Midbrain (tissue), 1 donor: Measurements from ENCODE around the gene PCDHB8.
"Not testable (repeated sequence)": the region's sequence is repeated elsewhere in the genome, so short reads cannot be mapped to it uniquely, and the experiment has no call there.

ENCODE experiments used
- DNase-seq: peaks from one replicate; lab custom pipeline; 2025; lab: John Stamatoyannopoulos, UW

Gene PCDHB8

DNA sequence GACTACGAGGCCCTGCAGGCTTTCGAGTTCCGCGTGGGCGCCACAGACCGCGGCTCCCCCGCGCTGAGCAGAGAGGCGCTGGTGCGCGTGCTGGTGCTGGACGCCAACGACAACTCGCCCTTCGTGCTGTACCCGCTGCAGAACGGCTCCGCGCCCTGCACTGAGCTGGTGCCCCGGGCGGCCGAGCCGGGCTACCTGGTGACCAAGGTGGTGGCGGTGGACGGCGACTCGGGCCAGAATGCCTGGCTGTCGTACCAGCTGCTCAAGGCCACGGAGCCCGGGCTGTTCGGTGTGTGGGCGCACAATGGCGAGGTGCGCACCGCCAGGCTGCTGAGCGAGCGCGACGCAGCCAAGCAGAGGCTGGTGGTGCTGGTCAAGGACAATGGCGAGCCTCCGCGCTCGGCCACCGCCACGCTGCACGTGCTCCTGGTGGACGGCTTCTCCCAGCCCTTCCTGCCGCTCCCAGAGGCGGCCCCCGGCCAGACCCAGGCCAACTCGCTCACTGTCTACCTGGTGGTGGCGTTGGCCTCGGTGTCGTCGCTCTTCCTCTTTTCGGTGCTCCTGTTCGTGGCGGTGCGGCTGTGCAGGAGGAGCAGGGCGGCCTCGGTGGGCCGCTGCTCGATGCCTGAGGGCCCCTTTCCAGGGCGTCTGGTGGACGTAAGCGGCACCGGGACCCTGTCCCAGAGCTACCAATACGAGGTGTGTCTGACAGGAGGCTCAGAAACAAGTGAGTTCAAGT is 6.7 kb downstream of the PCDHB8 start:
- DNase-seq = not testable (repeated sequence)

GRCh38 chr5:141186897-141187512 is 9.4 kb downstream of the PCDHB8 start, which contains the start of gene PCDHB9:
Gene PCDHB9 (plus strand): TSS chr5:141187161. CDS start chr5:141187319, 158 bp downstream.
- peak; percentile 11 for DNase-seq

DNA sequence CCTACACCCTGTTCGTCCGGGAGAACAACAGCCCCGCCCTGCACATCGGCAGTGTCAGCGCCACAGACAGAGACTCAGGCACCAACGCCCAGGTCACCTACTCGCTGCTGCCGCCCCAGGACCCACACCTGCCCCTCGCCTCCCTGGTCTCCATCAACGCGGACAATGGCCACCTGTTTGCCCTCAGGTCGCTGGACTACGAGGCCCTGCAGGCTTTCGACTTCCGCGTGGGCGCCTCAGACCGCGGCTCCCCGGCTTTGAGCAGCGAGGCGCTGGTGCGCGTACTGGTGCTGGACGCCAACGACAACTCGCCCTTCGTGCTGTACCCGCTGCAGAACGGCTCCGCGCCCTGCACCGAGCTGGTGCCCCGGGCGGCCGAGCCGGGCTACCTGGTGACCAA is 11.1 kb downstream of the PCDHB8 start:
- DNase-seq = not testable (repeated sequence)

DNA sequence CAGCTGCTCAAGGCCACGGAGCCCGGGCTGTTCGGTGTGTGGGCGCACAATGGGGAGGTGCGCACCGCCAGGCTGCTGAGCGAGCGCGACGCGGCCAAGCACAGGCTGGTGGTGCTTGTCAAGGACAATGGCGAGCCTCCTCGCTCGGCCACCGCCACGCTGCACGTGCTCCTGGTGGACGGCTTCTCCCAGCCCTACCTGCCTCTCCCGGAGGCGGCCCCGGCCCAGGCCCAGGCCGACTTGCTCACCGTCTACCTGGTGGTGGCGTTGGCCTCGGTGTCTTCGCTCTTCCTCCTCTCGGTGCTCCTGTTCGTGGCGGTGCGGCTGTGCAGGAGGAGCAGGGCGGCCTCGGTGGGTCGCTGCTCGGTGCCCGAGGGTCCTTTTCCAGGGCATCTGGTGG is 11.5 kb downstream of the PCDHB8 start:
- DNase-seq = not testable (repeated sequence)

- peak; percentile 8 for DNase-seq
These were observed 14.6 kb downstream of the PCDHB8 start, which contains the start of gene PCDHB10 for GRCh38 chr5:141192110-141192725. Gene PCDHB10 (plus strand): TSS chr5:141192353. CDS start chr5:141192553, 200 bp downstream.

DNA sequence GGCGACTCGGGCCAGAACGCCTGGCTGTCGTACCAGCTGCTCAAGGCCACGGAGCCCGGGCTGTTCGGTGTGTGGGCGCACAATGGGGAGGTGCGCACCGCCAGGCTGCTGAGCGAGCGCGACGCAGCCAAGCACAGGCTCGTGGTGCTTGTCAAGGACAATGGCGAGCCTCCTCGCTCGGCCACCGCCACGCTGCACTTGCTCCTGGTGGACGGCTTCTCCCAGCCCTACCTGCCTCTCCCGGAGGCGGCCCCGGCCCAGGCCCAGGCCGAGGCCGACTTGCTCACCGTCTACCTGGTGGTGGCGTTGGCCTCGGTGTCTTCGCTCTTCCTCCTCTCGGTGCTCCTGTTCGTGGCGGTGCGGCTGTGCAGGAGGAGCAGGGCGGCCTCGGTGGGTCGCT is 16.7 kb downstream of the PCDHB8 start:
- not testable (repeated sequence) for DNase-seq

DNA sequence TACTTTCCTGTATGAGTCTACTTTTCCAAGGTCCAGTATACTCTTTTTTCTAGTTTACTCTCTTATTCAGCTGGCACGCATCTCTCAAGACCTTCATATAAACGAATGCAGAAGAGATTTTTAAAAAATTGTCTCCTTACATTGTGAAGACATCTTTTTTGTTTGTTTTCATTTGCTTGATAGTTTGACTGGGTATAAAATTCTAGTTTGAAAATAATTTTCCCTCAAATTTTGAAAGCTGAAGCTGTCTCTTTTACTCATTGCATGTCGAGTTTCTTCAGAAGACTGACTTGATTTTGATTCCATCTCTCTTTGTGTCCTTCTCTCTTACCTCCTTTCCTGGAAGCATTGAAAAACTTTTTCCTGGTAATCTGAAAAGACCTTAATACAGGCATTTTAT is 18.8 kb downstream of the PCDHB8 start:
- DNase-seq = no peak

DNA sequence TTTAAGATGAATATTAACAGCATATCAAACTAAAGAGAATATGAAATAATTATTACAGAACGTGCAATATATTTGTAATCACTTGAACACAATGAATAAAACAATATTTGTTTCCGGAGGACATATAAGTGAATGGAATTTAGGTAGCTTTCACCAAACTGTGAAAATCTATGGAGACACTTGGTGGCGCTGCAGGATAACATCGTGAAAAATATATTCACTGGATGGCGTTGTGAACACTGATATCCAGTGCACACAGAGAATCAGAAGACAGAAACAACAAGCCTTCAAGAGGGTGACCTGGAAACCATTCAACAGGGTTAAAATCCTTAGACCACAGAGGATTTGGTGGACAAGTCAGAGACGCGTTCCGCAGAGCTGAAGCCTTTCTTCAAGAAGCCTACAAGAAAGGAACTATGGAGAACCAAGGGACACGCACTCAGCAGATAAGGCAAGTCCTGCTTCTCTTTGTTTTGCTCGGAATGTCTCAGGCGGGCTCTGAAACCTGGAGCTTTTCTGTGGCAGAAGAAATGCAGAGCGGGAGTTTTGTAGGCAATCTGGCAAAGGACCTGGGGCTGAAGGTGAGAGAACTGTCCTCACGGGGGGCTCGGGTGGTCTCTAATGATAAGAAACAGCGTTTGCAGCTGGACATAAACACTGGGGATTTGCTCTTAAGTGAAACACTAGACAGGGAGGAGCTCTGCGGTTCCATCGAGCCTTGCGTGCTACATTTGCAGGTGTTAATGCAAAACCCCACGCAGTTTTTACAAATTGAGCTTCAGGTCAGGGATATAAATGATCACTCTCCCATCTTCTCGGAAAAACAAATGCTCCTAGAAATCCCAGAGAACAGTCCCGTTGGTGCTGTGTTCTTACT is 22.0 kb downstream of the PCDHB8 start, which contains the start of gene PCDHB11:
TSS of gene PCDHB11 (plus strand) at position 269 of the 877 bp plus-strand sequence. CDS start at position 417, 148 bp downstream.
- no peak for DNase-seq

- not testable (repeated sequence) for DNase-seq
These were observed 23.5 kb downstream of the PCDHB8 start for GRCh38 chr5:141201126-141201525.

GRCh38 chr5:141201646-141202045 is 24.1 kb downstream of the PCDHB8 start:
- DNase-seq = not testable (repeated sequence)

GRCh38 chr5:141208478-141208877 is 30.9 kb downstream of the PCDHB8 start, which contains the start of gene PCDHB12:
Gene PCDHB12 (plus strand): TSS chr5:141208719. CDS start chr5:141208908, 189 bp downstream.
- DNase-seq = peak; percentile 4

DNA sequence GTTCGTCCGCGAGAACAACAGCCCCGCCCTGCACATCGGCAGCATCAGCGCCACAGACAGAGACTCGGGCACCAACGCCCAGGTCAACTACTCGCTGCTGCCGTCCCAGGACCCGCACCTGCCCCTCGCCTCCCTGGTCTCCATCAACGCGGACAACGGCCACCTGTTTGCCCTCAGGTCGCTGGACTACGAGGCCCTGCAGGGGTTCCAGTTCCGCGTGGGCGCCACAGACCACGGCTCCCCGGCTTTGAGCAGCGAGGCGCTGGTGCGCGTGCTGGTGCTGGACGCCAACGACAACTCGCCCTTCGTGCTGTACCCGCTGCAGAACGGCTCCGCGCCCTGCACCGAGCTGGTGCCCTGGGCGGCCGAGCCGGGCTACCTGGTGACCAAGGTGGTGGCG is 32.7 kb downstream of the PCDHB8 start:
- DNase-seq = not testable (repeated sequence)

DNA sequence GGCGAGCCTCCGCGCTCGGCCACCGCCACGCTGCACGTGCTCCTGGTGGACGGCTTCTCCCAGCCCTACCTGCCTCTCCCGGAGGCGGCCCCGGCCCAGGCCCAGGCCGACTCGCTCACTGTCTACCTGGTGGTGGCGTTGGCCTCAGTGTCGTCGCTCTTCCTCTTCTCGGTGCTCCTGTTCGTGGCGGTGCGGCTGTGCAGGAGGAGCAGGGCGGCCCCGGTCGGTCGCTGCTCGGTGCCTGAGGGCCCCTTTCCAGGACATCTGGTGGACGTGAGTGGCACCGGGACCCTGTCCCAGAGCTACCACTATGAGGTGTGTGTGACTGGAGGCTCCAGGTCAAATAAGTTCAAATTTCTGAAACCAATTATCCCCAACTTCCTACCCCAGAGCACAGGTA is 33.3 kb downstream of the PCDHB8 start:
- DNase-seq = not testable (repeated sequence)

DNA sequence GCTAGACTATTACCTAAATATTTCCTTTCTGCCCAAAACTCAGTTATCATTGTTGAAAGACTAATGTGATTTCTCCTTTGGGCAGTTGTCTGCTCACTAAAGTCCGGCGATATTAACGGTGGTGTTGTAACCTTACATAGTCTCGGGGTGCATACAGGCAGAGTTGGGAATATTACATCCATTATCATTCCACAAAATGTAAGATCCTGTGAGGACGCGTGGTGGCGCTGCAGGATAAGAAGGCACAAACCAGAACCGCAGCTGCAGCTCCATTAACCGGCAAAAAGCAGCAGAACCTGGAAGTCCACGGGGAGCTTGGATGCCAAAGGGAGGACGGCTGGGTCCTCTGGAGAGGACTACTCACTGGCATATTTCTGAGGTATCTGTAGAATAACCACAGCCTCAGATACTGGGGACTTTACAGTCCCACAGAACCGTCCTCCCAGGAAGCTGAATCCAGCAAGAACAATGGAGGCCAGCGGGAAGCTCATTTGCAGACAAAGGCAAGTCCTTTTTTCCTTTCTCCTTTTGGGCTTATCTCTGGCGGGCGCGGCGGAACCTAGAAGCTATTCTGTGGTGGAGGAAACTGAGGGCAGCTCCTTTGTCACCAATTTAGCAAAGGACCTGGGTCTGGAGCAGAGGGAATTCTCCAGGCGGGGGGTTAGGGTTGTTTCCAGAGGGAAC is 36.2 kb downstream of the PCDHB8 start, which contains the start of gene PCDHB13:
TSS of gene PCDHB13 (plus strand) at position 264 of the 684 bp plus-strand sequence. CDS start at position 469, 205 bp downstream.
- peak; percentile 4 for DNase-seq

- not testable (repeated sequence) for DNase-seq
These were observed 37.0 kb downstream of the PCDHB8 start for GRCh38 chr5:141214583-141214982.

DNA sequence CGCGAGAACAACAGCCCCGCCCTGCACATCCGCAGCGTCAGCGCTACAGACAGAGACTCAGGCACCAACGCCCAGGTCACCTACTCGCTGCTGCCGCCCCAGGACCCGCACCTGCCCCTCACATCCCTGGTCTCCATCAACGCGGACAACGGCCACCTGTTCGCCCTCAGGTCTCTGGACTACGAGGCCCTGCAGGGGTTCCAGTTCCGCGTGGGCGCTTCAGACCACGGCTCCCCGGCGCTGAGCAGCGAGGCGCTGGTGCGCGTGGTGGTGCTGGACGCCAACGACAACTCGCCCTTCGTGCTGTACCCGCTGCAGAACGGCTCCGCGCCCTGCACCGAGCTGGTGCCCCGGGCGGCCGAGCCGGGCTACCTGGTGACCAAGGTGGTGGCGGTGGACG is 37.9 kb downstream of the PCDHB8 start:
- DNase-seq = not testable (repeated sequence)

- DNase-seq = not testable (repeated sequence)
These were observed 38.4 kb downstream of the PCDHB8 start for GRCh38 chr5:141216035-141216434.

- peak; percentile 7 for DNase-seq
These were observed 45.7 kb downstream of the PCDHB8 start, which contains the start of gene PCDHB14 for GRCh38 chr5:141223112-141223783. Gene PCDHB14 (plus strand): TSS chr5:141223343. CDS start chr5:141223506, 163 bp downstream.

DNA sequence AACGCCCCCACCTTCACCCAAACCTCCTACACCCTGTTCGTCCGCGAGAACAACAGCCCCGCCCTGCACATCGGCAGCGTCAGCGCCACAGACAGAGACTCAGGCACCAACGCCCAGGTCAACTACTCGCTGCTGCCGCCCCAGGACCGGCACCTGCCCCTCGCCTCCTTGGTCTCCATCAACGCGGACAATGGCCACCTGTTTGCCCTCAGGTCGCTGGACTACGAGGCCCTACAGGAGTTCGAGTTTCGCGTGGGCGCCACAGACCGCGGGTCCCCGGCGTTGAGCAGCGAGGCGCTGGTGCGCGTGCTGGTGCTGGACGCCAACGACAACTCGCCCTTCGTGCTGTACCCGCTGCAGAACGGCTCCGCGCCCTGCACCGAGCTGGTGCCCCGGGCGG is 47.3 kb downstream of the PCDHB8 start:
- DNase-seq = not testable (repeated sequence)

GRCh38 chr5:141225421-141225820 is 47.8 kb downstream of the PCDHB8 start:
- not testable (repeated sequence) for DNase-seq
